ENCODE results near the gene GALNT6. TPM values are rescaled to one million over a fixed set of nuclear protein-coding genes. Genes with fewer than 3 reads are reported as not detected.
A peak's percentile ranks its signal among the peaks of the same experiment; 100 is the strongest.

The GALNT6 gene
- total and polyA plus RNA-seq, 9 of the 15 experiments (the other 6 are each of a cell fraction or from before 2014, with no cell fraction given) = 1.5 to 8.6 (median 5.1) TPM

DNA sequence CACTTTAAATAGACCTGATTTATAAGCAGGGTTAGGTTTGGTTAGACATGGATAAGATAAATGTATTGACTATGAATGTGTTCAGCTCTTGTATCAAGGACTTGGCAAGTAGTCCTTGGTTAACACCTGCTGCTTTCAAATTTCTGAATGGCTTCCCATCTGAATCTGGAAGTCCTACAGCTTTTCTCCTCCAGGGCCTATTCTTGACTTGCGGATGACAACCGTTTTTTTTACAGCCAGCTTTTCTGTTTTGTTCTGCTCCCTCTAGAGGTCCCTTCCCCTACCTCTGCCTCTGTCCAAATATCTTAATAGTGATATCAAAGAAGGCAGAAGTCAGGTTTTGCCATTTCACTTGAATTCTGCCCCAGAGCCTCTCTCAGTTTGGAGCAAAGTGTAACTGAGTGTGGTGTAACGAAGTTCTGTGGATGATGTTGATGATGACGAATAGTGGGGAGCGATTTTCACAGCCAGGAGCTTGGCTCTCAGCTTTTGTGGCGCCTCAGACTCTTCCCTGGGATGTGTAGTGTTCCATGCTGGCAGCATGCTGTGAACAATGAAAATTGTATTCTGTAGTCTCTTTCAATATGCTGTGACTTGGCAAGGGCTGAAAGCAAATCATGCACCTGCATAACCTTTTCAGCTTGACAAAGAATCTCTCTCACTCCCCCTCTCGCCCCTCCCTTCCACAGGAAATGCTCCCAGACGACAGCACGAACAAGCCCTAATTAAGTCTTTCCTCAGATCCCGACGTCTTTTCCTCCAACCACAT, 28.4 kb upstream of the GALNT6 start (continued):
- TF ChIP-seq, protein P1, sequence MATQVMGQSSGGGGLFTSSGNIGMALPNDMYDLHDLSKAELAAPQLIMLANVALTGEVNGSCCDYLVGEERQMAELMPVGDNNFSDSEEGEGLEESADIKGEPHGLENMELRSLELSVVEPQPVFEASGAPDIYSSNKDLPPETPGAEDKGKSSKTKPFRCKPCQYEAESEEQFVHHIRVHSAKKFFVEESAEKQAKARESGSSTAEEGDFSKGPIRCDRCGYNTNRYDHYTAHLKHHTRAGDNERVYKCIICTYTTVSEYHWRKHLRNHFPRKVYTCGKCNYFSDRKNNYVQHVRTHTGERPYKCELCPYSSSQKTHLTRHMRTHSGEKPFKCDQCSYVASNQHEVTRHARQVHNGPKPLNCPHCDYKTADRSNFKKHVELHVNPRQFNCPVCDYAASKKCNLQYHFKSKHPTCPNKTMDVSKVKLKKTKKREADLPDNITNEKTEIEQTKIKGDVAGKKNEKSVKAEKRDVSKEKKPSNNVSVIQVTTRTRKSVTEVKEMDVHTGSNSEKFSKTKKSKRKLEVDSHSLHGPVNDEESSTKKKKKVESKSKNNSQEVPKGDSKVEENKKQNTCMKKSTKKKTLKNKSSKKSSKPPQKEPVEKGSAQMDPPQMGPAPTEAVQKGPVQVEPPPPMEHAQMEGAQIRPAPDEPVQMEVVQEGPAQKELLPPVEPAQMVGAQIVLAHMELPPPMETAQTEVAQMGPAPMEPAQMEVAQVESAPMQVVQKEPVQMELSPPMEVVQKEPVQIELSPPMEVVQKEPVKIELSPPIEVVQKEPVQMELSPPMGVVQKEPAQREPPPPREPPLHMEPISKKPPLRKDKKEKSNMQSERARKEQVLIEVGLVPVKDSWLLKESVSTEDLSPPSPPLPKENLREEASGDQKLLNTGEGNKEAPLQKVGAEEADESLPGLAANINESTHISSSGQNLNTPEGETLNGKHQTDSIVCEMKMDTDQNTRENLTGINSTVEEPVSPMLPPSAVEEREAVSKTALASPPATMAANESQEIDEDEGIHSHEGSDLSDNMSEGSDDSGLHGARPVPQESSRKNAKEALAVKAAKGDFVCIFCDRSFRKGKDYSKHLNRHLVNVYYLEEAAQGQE (IDR thresholded peaks at IDR 0.05; ENCODE audit: borderline replicate concordance) = peak; percentile 7; the same call in 1 of the 2 replicates
- TF ChIP-seq, protein P1 (CRISPR knock-in tag; IDR thresholded peaks at IDR 0.05; ENCODE audit: low read depth) = no peak
- TF ChIP-seq CTCF (IDR thresholded peaks at IDR 0.05 in 2 of 3, conservative IDR thresholded peaks at IDR 0.05 in 1 of 3; ENCODE audit: insufficient read depth in 2 of 3, low read depth in 1 of 3, low read length in 3 of 3) (peak in 2 of 3 experiments; percentile 26 to 35; a peak in 2 of 6 replicates), ZNF384 (IDR thresholded peaks at IDR 0.05; ENCODE audit: low read depth, low read length) (peak; percentile 61; the same call in 1 of the 2 replicates), RAD21 (CRISPR knock-in tag; conservative IDR thresholded peaks at IDR 0.05 in 1 of 2, IDR thresholded peaks at IDR 0.05 in 1 of 2) (0 out of 4 replicates have a peak, but pooled peaks of 1 of the 2 experiments have one; percentile 16)
